C4-2B (cell line): ENCODE data around the gene METTL24.
"Not testable (repeated sequence)": the region's sequence is repeated elsewhere in the genome, so short reads cannot be mapped to it uniquely, and the experiment has no call there.

Source experiments
- ZFX ChIP-seq: fragments of 450-650 bp; IDR thresholded peaks from 2 replicates; pipeline ENCODE4 v1.6.1; 2017
- TF ChIP-seq, protein P1 (sequence below): fragments of 450-650 bp; conservative IDR thresholded peaks from 2 replicates; pipeline ENCODE4 v1.5.1; 2017; ENCODE audit warnings: mild to moderate bottlenecking

DNA sequence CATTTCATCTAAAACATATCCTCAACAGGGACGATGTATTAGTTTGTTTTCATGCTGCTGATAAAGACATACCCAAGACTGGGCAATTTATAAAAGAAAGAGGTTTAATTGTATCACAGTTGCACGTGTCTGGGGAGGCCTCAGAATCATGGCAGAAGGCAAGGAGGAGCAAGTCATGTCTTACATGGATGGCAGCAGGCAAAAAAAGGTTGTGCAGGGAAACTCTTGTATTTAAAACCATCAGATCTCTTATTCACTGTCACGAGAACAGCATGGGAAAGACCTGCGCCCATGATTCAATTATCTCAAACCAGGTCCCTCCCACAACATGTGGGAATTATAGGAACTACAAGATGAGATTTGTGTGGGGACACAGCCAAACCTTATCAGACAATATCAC, 48.7 kb downstream of the METTL24 start:
- TF ChIP-seq, protein P1, sequence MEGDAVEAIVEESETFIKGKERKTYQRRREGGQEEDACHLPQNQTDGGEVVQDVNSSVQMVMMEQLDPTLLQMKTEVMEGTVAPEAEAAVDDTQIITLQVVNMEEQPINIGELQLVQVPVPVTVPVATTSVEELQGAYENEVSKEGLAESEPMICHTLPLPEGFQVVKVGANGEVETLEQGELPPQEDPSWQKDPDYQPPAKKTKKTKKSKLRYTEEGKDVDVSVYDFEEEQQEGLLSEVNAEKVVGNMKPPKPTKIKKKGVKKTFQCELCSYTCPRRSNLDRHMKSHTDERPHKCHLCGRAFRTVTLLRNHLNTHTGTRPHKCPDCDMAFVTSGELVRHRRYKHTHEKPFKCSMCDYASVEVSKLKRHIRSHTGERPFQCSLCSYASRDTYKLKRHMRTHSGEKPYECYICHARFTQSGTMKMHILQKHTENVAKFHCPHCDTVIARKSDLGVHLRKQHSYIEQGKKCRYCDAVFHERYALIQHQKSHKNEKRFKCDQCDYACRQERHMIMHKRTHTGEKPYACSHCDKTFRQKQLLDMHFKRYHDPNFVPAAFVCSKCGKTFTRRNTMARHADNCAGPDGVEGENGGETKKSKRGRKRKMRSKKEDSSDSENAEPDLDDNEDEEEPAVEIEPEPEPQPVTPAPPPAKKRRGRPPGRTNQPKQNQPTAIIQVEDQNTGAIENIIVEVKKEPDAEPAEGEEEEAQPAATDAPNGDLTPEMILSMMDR: not testable (repeated sequence)
- not testable (repeated sequence) for TF ChIP-seq ZFX
